ENCODE results near the gene RYR2. TPM values are rescaled to one million over a fixed set of nuclear protein-coding genes. Genes with fewer than 3 reads are reported as not detected.

Gene RYR2
- total and polyA plus RNA-seq, 8 donors = 0.25 to 33.5 (median 2.5) TPM

DNA sequence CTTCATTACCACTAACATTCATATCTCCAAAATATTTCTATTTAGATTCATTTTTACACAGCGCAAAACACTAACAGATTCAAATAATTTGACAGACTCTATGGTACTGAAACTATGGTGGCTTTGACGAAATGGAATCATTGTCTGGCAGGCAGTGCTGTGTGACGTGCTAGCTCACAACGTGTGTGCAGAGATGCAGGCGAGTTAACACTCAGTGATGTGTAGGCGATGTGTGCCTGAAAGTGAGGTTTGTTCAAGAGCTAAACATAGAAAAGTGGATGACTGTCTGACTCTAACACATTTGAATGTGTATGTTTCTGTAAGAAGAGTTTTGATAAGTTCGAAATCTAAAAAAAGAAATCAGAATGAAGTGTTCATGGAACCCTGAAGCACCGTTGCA lies 97.7 kb downstream of the RYR2 start:
- WGBS, 5 donors = 79 to 87% (median 84%) methylated on average over 8 of the region's 8 CpGs
- Histone ChIP-seq H3K36me3 (no peaks in the 10 kb centered on the region), H3K4me3 (no peak overlapping the region), H3K27ac (no peak overlapping the region), H3K27me3 (no peaks in the 10 kb centered on the region), H3K4me1 (peaks cover 0 to 18% (median 7%) of the 10 kb centered on the region in 4 donors), H3K9me3 (no peaks in the 10 kb centered on the region)
- intact Hi-C loops (cut with DNase I; ENCODE audit: low total_unique reads) = no loop called here
- DNase-seq = no peak
- TF ChIP-seq POLR2A (IDR thresholded peaks at IDR 0.05) (no peak), EP300 (IDR thresholded peaks at IDR 0.05) (no peak), POLR2AphosphoS5 (IDR thresholded peaks at IDR 0.05) (no peak)
- TF ChIP-seq, protein P1, sequence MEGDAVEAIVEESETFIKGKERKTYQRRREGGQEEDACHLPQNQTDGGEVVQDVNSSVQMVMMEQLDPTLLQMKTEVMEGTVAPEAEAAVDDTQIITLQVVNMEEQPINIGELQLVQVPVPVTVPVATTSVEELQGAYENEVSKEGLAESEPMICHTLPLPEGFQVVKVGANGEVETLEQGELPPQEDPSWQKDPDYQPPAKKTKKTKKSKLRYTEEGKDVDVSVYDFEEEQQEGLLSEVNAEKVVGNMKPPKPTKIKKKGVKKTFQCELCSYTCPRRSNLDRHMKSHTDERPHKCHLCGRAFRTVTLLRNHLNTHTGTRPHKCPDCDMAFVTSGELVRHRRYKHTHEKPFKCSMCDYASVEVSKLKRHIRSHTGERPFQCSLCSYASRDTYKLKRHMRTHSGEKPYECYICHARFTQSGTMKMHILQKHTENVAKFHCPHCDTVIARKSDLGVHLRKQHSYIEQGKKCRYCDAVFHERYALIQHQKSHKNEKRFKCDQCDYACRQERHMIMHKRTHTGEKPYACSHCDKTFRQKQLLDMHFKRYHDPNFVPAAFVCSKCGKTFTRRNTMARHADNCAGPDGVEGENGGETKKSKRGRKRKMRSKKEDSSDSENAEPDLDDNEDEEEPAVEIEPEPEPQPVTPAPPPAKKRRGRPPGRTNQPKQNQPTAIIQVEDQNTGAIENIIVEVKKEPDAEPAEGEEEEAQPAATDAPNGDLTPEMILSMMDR (IDR thresholded peaks at IDR 0.05) = no peak

DNA sequence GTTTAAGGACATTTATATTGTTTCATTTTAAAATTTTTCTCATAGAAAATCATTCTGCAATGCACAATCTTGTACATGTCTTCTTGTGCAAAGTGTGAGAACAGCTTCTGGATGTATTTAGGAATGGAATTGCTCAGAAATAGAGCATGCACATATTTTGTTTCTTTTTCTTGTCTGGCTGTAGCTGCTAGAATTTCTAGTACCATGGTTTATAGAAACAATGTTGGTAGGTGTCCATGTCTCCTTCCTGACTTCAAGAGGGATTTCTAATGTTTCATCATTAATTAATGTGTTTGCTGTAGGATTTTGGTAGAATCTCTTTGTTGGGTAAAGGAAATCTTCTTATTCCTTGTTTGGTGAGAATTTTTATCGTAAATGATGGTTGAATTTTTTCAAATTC lies 99.0 kb downstream of the RYR2 start:
- Histone ChIP-seq H3K27me3 (no peaks in the 10 kb centered on the region), H3K36me3 (no peaks in the 10 kb centered on the region), H3K27ac (peak overlapping the region in 3 of 5 donors; percentile 21 to 68 (median 57)), H3K9me3 (no peaks in the 10 kb centered on the region), H3K4me1 (peaks cover 0 to 24% (median 8%) of the 10 kb centered on the region in 4 donors), H3K4me3 (no peak overlapping the region)
- intact Hi-C loops (cut with DNase I; ENCODE audit: low total_unique reads) = no loop called here
- 42 to 76% (median 68%) methylated on average over 1 of the region's 1 CpG for WGBS, 5 donors
- no peak for DNase-seq
- TF ChIP-seq POLR2AphosphoS5 (IDR thresholded peaks at IDR 0.05) (no peak), EP300 (IDR thresholded peaks at IDR 0.05) (no peak), POLR2A (IDR thresholded peaks at IDR 0.05) (no peak)
- TF ChIP-seq, protein P1 (IDR thresholded peaks at IDR 0.05) = no peak

DNA sequence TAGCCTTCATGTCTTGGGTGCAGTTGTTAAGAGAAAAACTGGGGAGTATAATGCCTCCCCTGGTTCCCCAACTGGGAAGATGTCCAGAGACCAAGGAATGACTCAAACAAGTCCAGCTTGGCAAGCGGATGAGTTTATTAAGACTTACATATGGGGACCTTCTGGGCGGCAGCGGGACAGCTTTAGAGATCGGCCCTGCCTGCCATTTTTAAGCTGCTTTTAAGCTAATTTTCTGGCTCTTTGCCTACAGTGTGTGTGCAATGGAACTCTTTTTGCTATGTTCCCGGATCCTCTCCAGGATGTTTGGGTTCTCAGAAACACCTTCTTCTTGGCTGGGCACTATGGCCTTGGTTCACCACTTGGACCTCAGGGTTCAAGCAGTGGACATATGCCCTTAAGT lies 99.5 kb downstream of the RYR2 start:
- peak overlapping the region in 4 of 5 donors; percentile 9 to 68 (median 39) for H3K27ac ChIP-seq

DNA sequence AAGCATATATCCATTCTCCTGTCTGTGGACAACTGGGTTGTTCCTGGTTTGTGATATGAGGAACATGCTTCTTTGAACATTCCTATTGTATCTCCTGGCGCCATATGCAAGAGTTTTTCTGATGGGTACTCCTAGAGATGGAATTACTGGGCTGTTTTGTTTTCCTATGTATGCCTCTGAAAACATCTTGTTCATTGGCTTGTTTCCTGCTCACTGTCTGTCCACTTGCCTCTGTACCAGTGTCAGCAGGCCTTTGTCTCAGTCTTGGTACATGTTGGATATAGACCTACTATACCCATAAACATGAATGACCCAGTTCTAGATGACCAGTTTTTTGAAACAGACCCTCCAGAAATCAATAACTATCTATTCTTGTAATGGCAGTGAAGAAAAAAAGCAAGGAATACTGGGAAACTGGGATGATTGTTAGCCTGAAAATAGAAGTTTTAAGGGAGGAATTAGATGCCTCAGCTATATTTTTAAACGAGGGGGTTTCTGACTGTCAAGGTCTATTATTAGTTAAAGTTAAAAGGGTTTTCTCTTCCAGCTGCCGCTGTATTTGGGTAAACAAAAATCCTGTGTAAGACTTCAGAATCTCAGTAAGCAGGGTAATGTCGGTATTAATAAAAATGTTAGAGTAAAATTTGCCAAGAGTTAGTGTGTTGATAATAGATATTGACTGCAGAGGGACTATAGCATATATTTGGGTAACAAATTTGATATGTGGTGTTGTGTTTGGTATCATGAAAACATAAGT lies 103.6 kb downstream of the RYR2 start:
- 49 to 68% (median 62%) methylated on average over 4 of the region's 4 CpGs for WGBS, 5 donors
- TF ChIP-seq EP300 (IDR thresholded peaks at IDR 0.05) = no peak
- TF ChIP-seq POLR2A (IDR thresholded peaks at IDR 0.05) = no peak
- TF ChIP-seq POLR2AphosphoS5 (IDR thresholded peaks at IDR 0.05) = no peak
- TF ChIP-seq, protein P1 (IDR thresholded peaks at IDR 0.05) = no peak
- H3K4me3 ChIP-seq = no peak overlapping the region
- DNase-seq = peak in 1 of 2 donors; percentile 32
- no peaks in the 10 kb centered on the region for H3K9me3 ChIP-seq
- H3K27me3 ChIP-seq = no peaks in the 10 kb centered on the region
- intact Hi-C loops (cut with DNase I; ENCODE audit: low total_unique reads) = no loop called here
- H3K36me3 ChIP-seq = no peaks in the 10 kb centered on the region
- H3K27ac ChIP-seq = peak overlapping the region in 3 of 5 donors; percentile 7 to 46 (median 44)
- H3K4me1 ChIP-seq = peaks cover 0 to 30% (median 15%) of the 10 kb centered on the region in 4 donors

More for the DNA sequence above, 99.5 kb downstream of the RYR2 start:
- no peaks in the 10 kb centered on the region for H3K27me3 ChIP-seq
- H3K36me3 ChIP-seq = no peaks in the 10 kb centered on the region
- peak in 1 of 2 donors; percentile 64 for DNase-seq
- intact Hi-C loops (cut with DNase I; ENCODE audit: low total_unique reads) = no loop called here
- 54 to 95% (median 76%) methylated on average over 5 of the region's 5 CpGs for whole genome bisulfite sequencing, 5 donors
- no peaks in the 10 kb centered on the region for H3K9me3 ChIP-seq
- peaks cover 0 to 27% (median 10%) of the 10 kb centered on the region in 4 donors for H3K4me1 ChIP-seq
- peak in 1 of 3 donors; percentile 28 for TF ChIP-seq POLR2AphosphoS5 (IDR thresholded peaks at IDR 0.05)
- no peak for TF ChIP-seq POLR2A (IDR thresholded peaks at IDR 0.05)
- no peak overlapping the region for H3K4me3 ChIP-seq

DNA sequence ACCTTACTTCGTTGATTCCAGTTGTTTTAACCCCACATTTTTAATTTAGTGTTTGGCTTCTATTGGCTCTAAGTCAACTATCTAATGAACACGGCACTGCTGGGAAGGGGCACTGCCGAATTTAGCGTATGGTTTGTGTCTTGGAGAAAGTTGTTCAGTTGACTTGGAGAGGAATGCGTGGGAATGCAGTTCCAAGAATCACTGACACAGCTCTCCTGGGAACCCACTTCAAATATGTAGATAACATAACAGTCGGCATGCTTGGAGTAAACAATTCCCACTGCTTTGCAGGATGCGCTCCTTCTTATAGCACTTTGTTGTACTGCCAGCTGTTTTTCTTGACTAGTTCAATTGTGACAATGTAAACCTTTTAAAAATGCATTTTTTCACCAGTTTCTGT lies 104.3 kb downstream of the RYR2 start:
- Histone ChIP-seq H3K36me3 (no peaks in the 10 kb centered on the region), H3K9me3 (no peaks in the 10 kb centered on the region), H3K27me3 (no peaks in the 10 kb centered on the region), H3K27ac (peak overlapping the region in 2 of 5 donors; percentile 44 to 46), H3K4me3 (no peak overlapping the region), H3K4me1 (peaks cover 0 to 28% (median 13%) of the 10 kb centered on the region in 4 donors)
- WGBS, 5 donors = 30 to 39% (median 36%) methylated on average over 7 of the region's 7 CpGs
- TF ChIP-seq POLR2A (IDR thresholded peaks at IDR 0.05) (no peak), POLR2AphosphoS5 (IDR thresholded peaks at IDR 0.05) (peak in 1 of 3 donors; percentile 80)
- DNase-seq = peak in 1 of 2 donors; percentile 84
- intact Hi-C loops (cut with DNase I; ENCODE audit: low total_unique reads) = no loop called here
